HG03196 (cell line): ENCODE measurements around the gene HSPA12A.

Source experiments
- ATAC-seq: cut with Tn5 transposase; IDR thresholded peaks from one replicate; pipeline ENCODE4 v1.9.1; 2021; ENCODE audit not compliant: unreplicated experiment

The HSPA12A gene

GRCh38 chr10:116694243-116694926, 48.0 kb downstream of the HSPA12A start:
- no peak for ATAC-seq

- ATAC-seq, result no peak
Observed at GRCh38 chr10:116692225-116692624, 50.1 kb downstream of the HSPA12A start.

- no peak for ATAC-seq
Observed at GRCh38 chr10:116691635-116692034, 50.7 kb downstream of the HSPA12A start.

DNA sequence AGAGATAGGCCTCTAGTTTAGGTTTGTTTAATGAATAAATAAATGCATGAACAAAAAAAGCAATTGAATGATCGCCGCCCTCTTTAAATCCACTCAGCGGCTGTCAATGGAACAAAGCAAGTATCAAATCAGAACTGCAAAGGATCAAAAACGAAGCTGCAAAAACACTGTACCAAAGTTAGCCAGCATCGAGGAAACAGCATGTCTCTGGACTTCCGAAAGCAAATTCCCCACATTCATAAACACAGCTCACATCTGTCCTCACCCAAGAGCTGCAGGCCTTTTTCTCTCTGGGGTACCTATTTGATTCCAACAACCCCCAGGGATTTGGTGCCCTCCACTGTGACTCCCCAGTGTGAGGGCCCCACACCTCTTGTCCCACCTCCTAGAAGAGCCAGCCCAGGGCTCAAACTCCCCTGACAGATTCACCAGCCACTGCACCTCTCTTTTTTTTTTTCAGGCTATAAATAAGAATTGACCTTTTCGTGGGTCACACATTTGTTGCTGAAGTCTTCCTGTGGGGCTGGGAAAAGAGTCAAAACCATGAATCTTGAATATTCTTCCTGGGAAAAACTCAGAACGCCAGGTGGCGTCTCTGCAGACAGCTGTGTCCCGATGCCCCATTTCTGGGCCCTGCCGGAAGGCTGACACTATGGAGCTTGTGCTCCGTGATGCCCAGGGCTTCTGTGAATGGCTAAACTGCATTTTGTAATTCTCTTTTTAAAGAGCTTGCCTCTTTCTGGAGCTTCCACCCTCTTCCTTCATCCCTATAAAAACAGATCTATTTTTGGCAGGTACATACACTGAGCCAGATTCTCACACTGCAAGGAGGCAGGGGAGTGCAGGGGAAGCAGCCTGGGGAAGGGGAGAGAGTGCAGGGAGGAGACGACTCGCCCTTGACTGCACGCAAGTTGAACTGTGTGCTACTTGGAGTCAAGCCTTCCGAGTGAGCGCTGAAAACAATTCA, 51.7 kb downstream of the HSPA12A start:
- no peak for ATAC-seq

GRCh38 chr10:116689744-116690143, 52.6 kb downstream of the HSPA12A start:
- ATAC-seq, result no peak

- no peak for ATAC-seq
Observed at GRCh38 chr10:116688741-116689495, 53.4 kb downstream of the HSPA12A start.

- no peak for ATAC-seq
Observed at GRCh38 chr10:116688241-116688711, 54.1 kb downstream of the HSPA12A start.

GRCh38 chr10:116687633-116688032, 54.7 kb downstream of the HSPA12A start:
- no peak for ATAC-seq

- ATAC-seq, result no peak
Observed at GRCh38 chr10:116686632-116687031, 55.7 kb downstream of the HSPA12A start.

GRCh38 chr10:116685807-116686206, 56.6 kb downstream of the HSPA12A start:
- ATAC-seq, result no peak

DNA sequence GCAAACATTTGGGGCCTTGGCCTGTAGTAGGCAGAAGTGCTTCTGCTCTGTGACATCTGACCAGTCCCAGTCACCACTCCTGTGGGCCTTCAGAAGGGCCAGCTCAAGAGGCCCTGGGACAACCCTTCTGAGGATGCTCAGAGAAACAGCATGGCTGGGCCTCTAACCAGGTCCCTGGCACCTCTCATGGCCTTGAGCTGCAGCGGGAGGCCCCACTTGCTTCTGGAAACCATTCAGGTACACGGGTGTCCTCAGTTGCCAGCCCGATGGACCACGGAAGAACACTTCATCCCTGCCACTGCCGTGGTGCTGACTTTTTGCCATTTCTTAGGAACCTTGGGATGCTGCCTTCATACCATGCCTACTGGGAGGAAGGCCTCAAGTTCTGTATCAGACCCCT, 57.6 kb downstream of the HSPA12A start:
- no peak for ATAC-seq

DNA sequence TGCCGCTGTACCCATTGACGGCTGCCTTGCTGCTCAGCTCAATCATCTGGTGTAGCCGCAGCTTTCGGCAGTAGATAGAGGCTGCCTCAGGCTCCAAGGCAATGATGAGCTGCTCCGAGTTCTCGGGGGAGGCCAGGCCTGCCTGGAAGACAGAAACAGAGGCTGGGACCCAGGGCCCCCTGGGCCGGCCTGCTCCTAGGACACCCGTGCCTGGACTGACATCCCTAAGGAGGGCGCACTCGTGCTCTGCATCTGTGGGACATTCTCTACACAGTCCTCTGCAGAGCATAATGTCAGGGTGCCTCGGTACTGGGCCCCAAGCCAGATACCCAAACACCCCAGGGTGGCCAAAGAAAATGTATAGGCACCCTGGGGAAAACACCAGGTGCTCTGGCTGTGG, 58.5 kb downstream of the HSPA12A start:
- ATAC-seq, result no peak

DNA sequence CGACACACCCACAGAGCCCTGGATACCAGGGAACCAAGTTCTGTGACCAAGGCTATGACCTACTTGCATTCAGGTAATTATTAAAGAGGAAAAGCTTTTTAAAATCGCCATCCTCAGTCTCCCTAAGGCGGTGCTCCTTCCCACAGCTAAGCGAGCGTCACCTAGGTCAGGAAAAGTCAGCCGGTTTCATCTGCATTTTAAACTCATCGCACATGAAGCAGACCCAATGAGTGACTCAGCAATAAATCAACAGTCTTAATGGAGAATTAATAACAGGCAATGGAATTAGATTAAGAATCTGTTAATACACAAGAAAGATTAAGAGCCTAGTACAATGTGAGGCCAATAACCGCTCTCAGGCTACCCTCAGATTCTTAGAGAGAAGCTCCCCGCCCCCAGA, 59.2 kb downstream of the HSPA12A start:
- ATAC-seq, result no peak

GRCh38 chr10:116679351-116679750, 63.0 kb downstream of the HSPA12A start:
- no peak for ATAC-seq

DNA sequence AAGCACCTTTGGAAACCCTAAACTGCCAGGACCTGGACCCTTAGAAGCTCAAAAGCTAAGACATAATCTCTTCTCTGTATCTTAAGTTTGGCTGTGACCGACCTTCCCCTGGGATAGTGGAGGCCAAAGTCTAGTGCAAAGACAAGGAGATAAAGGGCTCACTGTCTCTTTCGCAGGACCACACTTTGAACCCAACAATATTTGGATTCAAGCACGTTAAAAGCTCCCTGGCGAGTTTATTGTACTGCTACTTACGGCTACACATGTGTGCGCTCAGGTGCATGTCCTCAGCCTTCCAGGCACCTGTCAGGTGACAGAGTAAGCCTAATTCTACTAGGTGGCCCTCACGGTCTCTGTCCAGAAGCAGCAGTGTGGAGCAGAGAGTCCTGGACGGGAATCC, 65.7 kb downstream of the HSPA12A start:
- no peak for ATAC-seq

GRCh38 chr10:116676118-116676517, 66.2 kb downstream of the HSPA12A start:
- no peak for ATAC-seq

DNA sequence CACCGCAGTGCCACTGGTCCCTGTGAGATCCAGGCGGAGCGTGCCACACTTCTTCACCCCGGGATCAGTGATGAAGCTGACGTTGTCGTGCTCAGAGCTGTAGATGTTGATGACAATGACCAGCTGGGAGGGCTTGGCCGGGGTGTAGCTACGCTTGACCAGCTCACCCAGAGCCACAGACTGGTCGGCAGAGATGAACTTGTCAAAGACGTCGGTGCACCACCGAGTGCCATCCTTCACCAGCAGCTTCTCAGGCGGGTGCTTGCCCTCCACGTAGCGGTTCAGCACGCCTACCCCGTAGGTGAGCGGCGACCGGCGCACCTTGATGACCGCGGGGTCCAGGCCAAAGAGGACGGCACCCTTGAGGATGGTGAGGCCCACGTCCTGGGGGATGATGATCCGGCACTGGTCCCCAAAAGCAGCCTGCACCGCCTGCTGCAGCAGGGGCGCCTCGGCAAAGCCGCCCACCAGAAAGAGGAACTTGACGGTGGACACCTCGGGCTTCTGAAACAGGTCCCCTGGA, 67.4 kb downstream of the HSPA12A start:
- no peak for ATAC-seq

DNA sequence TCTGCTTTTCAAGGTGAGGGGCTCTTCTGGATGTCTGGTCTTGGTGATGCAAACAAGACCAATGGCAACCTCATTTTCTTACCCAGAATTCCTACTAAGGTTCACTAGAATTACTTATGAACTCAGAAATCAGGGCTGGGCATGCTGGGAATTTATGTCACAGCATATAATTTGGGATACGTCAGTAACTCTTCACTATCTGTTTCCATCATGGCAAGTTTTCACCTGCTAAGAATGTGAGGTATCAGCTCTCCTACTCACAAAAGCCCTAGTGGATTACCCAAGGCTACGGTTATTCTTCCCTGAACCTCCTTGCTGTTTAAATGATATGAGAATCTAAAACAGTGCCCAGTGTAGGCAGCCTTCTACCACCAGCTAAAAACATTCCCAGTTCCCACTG, 68.5 kb downstream of the HSPA12A start:
- no peak for ATAC-seq

DNA sequence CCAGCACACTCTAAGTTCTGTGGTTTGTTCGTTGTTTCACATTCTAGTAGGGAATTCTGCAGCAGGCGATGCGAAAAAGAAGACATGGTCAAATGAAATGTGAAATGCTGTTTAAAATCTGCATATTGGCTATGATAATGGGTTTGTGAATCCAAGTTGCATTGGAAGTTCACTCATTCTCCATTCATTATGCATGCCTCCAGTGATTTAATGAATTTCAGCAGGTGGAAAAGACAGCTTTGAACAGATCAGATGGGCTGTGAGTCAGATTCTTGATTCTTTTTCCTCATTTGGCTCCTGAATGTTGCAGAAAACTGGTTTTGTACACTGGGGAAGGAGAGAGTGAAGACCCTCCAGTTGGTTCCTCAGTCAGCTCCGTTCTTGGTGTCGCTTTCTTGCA, 69.5 kb downstream of the HSPA12A start:
- ATAC-seq, result no peak

DNA sequence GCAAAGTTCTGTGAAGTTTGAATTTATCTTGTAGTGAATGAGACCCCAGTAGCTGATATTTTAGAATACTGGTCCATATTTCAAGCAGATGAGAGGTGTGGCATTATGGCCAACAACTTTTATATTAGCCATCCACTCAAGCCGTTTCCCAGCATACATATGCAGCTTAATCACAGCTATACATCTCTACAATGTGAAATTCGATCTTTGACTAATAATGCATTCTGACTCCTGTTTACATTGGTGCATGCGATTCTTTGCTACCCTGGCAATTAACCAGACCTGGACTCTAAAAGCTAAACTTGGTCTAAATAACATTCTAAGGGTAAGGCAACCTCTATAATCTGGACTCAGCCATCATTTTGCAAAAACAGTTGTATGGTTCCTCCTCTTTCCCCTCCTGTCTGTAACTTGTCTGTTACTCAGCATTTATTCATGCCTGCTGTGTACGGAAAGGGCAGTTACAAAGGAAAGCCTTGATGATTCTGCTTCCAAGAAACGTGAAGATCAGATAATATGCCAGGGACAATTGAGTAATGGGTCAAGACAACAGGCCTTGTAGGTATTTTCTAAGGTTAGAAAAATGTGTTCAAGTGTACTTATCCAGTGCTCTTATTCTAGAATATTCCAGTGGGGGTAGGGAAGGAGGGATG, 71.0 kb downstream of the HSPA12A start:
- no peak for ATAC-seq

DNA sequence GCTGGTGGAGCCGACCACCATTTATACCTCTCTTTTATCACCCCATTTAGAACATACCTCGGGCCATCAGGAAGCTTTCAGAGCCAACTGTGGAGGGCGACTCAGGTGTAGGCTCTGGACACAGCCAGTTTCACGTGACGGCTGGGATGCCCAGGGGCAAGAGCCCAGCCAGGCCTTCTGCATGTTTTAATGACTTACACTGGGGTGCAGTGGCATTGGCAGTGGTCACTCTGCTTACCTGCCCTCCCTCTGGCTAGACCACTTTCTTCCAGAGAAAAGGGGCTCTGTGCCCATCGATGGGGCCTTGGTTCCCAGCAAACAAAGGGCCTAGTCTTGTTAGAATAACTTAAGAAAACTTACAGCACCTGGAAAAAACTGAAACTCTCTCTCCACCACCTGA, 71.7 kb downstream of the HSPA12A start:
- no peak for ATAC-seq
